Kidney (tissue), 14 donors: ENCODE results near the gene ACTN2. TPM values are rescaled to one million over a fixed set of nuclear protein-coding genes. Genes with fewer than 3 reads are reported as not detected.

Source experiments
- DNase-seq, 5 donors: peaks; one replicate each; pipeline ENCODE4 v3.0.0-alpha.2; 2013 to 2020
- FAIRE-seq: peaks from 2 replicates; lab custom pipeline; 2012; peaks lifted over from hg19 to GRCh38; lab: Jason Lieb, UNC
- H3K27ac ChIP-seq, 2 donors: one replicate each; pipeline ENCODE4 v1.7.0; 2013; ENCODE audit warnings: low read depth in 2 of 2, low read length in 2 of 2, inconsistent platforms in 1 of 2
- H3K27me3 ChIP-seq: one replicate; pipeline ENCODE4 v1.7.1; 2013; ENCODE audit warnings: low read length, inconsistent platforms; ENCODE audit not compliant: control insufficient read depth, insufficient read depth
- H3K36me3 ChIP-seq, 3 donors: one replicate each; pipeline versions ENCODE4 v1.7.0 to v1.7.1; 2013; ENCODE audit warnings: low read length in 3 of 3, control low read depth in 1 of 3, inconsistent platforms in 1 of 3; ENCODE audit not compliant: insufficient read depth in 3 of 3, control insufficient read depth in 2 of 3
- H3K4me1 ChIP-seq, 3 donors: one replicate each; pipeline versions ENCODE4 v1.7.0 to v1.7.1; 2013; ENCODE audit warnings: low read length in 3 of 3, inconsistent platforms in 1 of 3, low read depth in 1 of 3; ENCODE audit not compliant: control insufficient read depth in 2 of 3, insufficient read depth in 2 of 3
- H3K4me3 ChIP-seq, 3 donors: one replicate each; pipeline versions ENCODE4 v1.7.0 to v1.8.1; 2013; ENCODE audit warnings: low read length in 3 of 3, control low read depth in 1 of 3, inconsistent platforms in 1 of 3
- H3K9ac ChIP-seq, 3 donors: one replicate each; pipeline versions ENCODE4 v1.7.0 to v1.7.1; 2013; ENCODE audit warnings: low read length in 3 of 3, control low read depth in 1 of 3, inconsistent platforms in 1 of 3
- H3K9me3 ChIP-seq, 3 donors: one replicate each; pipeline versions ENCODE4 v1.7.0 to v1.7.1; 2013; ENCODE audit warnings: low read length in 3 of 3, control low read depth in 1 of 3, inconsistent platforms in 1 of 3; ENCODE audit not compliant: control insufficient read depth in 2 of 3, insufficient read depth in 1 of 3
- intact Hi-C: fragments of 100-400 bp; cut with DNase I; formaldehyde crosslinking; loops from one replicate; pipeline ENCODE4 v1.11.1; 2022
- polyA plus RNA-seq: library from polyadenylated mRNA; stranded (reverse); fragments of 350-450 nt; fragmentation: Illumina TruSeq; extraction: RNeasy Lipid Tissue Mini Kit (QIAGEN cat#74804); gene quantifications from one replicate; pipeline ENCODE4 v1.2.3, GENCODE V29; 2014; ENCODE audit warnings: low read depth, low replicate concordance; ENCODE audit not compliant: insufficient read depth
- total RNA-seq: library from RNA; stranded (reverse); fragmentation: NEBNext Ultra II Directional; extraction: Animal tissue kit (Norgen Biotek cat#: 25700); gene quantifications from one replicate; pipeline ENCODE4 v1.2.1, GENCODE V29; 2021
- TF ChIP-seq, protein P1 (sequence below): IDR thresholded peaks from 3 replicates; pipeline ENCODE4 v1.5.1; 2012; ENCODE audit warnings: mild to moderate bottlenecking, moderate library complexity, borderline replicate concordance; ENCODE audit not compliant: insufficient read depth; ENCODE audit errors: extremely low read depth
- donor health status: control.
- donor health status: control.
- donor health status: control.
- donor health status: control.
- donor health status: control.
- donor health status: DM: yes; HTN: yes; CAD: no.
- donor health status: Normal renal cell carcinoma (clear cell type).

The ACTN2 gene
- total and polyA plus RNA-seq, 2 donors from 2014 or later = 0.60 to 1.6 TPM

DNA sequence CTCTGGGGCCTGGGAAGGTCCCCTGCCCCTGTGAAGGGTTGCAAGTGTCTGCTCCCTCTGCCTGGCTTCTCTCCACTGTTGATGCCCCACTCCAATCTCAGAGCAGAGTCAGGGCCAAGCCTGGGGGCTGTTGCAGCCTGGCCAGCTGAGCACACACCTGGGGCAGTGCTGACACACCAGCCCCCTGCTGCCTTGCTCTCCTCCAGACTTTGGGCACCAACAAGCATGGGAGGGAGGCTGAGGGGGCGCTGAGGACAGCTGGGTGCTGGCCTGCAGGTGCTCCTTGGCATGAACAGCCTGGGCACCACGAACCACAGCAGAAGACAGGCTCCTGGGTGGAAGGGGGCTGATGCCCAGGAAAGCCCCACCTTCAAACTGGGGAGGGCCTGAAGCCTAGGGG is 99.2 kb downstream of the ACTN2 start:
- H3K4me1 ChIP-seq = no peaks in the 10 kb centered on the region
- H3K9me3 ChIP-seq = no peaks in the 10 kb centered on the region
- TF ChIP-seq, protein P1, sequence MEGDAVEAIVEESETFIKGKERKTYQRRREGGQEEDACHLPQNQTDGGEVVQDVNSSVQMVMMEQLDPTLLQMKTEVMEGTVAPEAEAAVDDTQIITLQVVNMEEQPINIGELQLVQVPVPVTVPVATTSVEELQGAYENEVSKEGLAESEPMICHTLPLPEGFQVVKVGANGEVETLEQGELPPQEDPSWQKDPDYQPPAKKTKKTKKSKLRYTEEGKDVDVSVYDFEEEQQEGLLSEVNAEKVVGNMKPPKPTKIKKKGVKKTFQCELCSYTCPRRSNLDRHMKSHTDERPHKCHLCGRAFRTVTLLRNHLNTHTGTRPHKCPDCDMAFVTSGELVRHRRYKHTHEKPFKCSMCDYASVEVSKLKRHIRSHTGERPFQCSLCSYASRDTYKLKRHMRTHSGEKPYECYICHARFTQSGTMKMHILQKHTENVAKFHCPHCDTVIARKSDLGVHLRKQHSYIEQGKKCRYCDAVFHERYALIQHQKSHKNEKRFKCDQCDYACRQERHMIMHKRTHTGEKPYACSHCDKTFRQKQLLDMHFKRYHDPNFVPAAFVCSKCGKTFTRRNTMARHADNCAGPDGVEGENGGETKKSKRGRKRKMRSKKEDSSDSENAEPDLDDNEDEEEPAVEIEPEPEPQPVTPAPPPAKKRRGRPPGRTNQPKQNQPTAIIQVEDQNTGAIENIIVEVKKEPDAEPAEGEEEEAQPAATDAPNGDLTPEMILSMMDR = no peak
- no peak overlapping the region for H3K27ac ChIP-seq
- H3K9ac ChIP-seq = no peak overlapping the region
- no peaks in the 10 kb centered on the region for H3K36me3 ChIP-seq
- H3K27me3 ChIP-seq = no peaks in the 10 kb centered on the region
- no peak overlapping the region for H3K4me3 ChIP-seq
- FAIRE-seq (no peak), DNase-seq (no peak)
- intact Hi-C loops = no loop called here

DNA sequence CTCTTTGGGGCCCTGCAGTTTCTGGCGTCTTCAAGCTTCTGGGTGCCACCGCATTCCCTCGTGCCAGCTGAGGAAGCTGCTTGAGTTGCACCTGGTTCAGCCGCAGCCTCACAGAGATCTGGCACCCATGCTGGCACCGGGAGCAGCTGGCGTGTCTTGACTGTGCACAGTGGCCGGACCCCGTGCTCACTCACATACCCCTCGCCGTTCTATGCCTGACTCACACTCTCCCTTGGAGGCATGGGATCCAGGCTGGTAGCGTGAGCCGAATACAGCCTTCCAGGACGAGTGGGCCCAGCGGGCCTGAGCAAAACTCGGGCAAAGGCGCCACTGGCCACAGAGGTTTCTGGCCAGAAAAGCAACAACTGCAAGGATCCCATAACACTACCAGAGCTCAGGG is 100.2 kb downstream of the ACTN2 start:
- no peak for DNase-seq
- intact Hi-C loops = no loop called here
- H3K27me3 ChIP-seq = no peaks in the 10 kb centered on the region

DNA sequence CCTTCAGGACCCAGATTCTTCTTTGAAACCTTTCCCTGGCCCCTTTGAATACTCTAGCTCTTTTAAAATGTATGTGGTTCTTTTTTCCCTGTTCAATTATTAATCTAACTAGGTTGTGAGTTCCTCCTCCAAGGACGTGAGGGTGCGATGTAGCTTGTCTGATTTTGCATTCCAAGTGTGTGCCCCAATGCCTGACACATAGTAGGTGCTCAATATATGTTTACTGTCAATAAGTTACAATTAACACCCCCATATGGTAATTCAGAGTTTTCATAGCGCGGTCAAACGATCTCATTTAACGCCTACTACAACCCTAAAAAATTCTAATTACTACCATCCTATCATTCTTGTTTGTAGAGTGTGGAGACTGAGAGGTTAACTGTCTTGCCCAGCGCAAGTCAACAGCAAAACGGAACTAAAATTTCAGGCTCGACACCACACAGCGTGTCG is 108.3 kb downstream of the ACTN2 start:
- FAIRE-seq (no peak), DNase-seq (no peak)
- TF ChIP-seq, protein P1 = no peak
- intact Hi-C loops = no loop called here
- H3K27ac ChIP-seq = peak overlapping the region; percentile 68 to 78
- peaks cover 0 to 14% (median 0%) of the 10 kb centered on the region in 3 donors for H3K4me1 ChIP-seq
- peak overlapping the region; percentile 82 to 86 (median 86) for H3K4me3 ChIP-seq
- H3K9me3 ChIP-seq = no peaks in the 10 kb centered on the region
- H3K36me3 ChIP-seq = no peaks in the 10 kb centered on the region
- no peaks in the 10 kb centered on the region for H3K27me3 ChIP-seq
- peak overlapping the region; percentile 79 to 94 (median 80) for H3K9ac ChIP-seq

More for the DNA sequence above, 100.2 kb downstream of the ACTN2 start:
- Histone ChIP-seq H3K36me3 (no peaks in the 10 kb centered on the region), H3K9me3 (no peaks in the 10 kb centered on the region), H3K9ac (no peak overlapping the region), H3K4me1 (no peaks in the 10 kb centered on the region), H3K27ac (no peak overlapping the region), H3K4me3 (no peak overlapping the region)
- FAIRE-seq = no peak
- TF ChIP-seq, protein P1 = no peak
